Superior temporal gyrus (tissue), 1 donor: ENCODE measurements around the gene TNPO3.
"Not testable (repeated sequence)": the region's sequence is repeated elsewhere in the genome, so short reads cannot be mapped to it uniquely, and the experiment has no call there.

Experiments used
- DNase-seq: peaks from one replicate; pipeline ENCODE4 v3.0.0-alpha.2; 2016; ENCODE audit errors: extremely low spot score

TNPO3 gene

DNA sequence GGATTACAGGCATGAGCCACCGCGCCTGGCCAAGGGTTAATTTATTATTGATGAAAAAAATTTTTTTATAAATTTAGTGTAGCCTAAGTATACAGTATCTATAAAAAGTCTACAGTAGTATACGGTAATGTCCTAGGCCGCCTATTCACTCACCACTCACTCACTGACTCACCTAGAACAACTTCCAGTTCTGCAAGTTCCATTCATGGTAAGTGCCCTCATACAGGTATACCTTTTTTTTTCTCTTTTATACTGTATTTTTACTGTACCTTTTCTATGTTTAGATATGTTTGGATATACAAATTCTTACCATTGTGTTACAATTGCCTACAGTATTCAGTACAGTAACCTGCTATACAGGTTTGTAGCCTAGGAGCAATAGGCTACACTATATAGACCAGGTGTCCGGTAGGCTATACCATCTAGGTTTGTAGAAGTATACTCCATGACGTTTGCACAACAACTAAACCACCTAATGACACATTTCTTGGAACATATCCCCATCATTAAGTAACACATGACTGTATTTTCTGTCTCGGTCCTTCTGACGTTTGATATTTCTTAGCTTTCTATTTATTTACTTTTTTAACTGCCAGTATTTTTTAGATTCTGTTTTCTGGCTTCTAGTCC lies 93.8 kb downstream of the TNPO3 start:
- DNase-seq = no peak

DNA sequence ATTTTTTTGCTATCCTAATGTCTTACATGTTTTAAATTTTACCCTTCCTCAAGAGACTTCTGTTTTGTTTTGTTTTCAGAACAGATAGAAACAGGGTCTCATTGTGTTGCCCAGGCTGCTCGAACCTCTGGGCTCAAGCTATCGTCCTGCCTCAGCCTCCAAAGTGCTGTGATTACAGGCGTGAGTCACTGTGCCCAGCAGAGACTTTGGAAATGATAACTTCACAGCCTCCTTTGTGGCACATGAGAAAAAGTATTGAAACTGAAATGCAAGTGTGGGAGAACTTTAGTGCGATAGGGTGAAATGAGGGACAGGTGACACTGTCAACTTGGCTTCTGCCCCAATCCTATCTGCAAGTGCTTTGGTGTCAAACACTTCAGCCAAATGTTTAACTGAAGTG lies 95.6 kb downstream of the TNPO3 start:
- DNase-seq = no peak

DNA sequence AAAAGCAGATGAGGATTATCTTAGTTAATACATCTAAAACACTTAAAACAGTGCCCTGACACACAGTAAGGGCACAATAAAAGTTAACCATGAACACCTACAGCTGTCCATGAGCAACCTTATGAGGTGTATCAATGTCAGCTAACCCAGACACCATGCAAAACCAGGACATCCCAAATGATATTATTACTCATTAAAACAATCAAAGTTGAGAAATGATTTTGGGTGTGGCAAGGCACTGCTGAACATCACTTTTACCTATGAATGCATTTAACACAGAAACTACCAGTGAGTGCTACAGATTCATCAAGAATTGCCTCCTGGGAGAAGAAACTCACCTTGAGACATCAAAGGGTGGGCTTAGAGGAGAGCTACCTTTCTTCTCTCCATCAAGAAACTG lies 98.9 kb downstream of the TNPO3 start:
- DNase-seq = no peak

DNA sequence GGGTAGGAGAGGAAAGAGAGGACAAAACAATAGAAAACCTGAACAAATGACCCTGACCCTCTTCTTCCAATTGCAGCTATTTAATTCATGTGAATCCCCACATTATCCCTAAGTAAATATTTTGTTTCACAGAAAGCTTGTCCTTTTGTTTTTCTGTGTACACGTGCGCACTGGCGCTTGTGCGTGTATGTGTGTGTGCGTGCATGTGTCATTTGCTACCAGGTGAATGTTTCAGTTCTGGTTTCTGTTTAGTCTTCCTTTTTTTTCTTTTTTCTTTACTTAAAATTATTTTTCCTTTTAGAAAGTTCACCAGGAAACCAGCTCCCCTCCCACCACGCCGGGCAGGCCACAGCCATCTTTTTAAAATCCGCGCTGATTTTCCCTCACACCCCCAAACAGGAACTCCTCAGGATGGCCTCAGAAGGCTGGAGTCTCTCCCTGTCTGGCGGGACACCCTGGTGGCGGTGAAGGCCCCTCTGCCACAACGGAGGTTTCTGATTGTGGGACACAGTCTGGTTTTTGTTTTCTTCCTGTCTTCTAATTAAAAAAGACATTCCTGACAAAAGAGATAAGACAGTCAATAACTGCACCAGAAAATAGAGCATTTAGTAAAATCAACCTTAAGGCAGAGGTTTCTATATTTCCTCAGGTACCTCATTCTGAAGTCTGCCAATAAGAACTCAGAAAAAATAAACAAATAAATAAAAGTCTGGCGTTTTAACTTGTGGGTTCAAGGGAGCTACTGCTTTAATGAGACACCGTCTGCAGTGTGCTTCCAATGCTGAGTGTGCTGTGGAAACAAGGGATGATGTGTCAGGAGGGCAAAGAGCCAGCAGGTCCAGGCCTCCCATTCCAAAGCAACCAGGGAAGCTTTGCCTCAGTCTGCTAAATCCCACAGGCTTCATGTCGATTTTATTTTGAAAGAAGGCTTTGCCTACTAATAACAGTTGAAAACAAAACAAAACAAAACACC lies 99.8 kb downstream of the TNPO3 start:
- DNase-seq = no peak

DNA sequence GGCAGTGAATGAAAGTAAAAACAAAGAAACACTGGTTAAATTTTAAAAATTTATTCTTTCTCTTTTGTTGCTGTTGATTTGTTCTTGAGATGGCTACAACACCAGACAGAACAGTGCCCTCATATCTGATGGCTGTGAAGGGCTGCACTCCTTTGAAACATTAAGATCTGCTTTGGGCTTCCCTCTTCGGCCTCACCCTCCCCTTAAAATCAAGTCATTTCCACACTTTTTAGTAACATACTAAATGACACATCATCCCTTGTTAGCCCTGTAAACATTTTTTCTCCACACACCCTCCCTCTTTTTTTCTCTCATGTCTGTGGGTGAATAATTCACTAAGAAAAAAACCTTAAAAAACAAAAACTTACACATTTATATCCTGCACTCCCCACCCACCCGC lies 100.8 kb downstream of the TNPO3 start:
- no peak for DNase-seq

DNA sequence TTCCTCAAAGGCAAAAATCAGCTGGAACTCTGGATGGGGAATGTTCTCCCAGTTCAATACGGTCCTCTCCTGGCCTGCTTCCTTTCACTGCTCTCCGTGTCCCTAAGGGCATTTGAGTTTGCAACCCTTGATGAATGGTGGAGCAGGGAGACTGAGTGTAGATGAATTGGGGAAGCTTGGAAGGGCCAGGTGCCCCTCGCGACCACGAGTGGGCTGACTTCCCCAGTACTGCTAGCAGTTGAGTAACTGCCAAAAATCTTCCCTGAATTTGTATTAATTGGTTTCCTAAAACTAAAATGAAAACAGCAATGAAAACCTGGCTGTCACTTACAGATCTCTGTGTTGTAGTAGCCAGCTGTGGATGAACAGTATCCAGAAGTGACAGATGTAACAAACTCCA lies 103.6 kb downstream of the TNPO3 start:
- no peak for DNase-seq

DNA sequence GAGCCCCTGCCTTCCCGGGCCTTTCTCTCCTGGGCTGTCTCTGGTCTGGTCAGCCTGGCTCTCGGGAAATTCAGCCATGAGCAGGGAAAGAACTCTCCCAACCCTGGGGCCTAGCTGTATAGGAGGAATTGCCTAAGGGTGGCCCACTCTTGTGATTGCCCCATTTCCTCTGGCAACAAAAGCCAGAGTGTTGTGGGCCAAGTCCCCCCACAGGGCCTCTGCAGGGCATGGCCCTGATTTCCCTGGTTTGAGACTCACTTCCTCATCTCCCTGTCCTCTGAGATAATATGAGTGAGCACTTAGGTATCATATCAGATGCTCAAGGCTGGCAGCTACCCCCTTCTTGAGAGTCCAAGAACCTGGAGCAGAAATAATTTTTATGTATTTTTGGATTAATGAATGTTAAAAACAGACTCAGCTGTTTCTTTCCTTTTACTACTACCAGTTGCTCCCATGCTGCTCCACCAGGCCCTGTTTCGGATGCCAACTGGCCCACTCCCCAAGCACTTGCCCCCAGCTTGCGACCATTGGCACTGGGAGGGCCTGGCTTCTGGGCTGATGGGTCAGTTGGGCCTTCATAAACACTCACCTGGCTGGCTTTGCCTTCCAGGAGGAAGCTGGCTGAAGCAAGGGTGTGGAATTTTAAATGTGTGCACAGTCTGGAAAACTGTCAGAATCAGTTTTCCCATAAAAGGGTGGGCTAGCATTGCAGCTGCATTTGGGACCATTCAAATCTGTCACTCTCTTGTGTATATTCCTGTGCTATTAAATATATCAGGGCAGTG lies 105.7 kb downstream of the TNPO3 start:
- no peak for DNase-seq

DNA sequence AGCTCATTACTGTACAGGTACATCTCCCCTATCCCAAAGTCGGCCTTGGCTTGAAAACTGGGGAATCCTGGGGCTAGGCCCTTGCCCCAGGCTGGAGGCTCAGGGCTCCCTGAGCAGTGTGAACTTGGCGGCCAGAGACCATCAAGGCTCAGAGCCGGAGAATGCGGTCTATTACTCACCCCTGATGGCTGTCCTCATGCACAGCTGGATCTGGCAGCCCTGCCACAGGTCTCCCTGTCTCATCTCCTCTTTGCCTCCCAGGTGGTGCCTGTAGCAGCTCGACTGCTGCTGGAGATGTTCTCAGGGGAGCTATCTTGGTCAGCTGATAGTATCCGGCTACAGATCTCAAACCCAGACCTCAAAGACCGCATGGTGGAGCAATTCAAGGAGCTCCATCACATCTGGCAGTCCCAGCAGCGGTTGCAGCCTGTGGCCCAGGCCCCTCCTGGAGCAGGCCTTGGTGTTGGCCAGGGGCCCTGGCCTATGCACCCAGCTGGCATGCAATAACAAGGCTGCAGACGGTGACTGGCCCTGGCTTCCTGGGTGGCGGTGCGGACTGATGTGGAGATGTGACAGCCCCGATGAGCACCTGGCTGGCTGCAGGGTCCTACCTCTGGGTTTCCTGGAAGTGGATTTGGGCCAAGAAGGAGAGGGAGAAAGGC lies 106.5 kb downstream of the TNPO3 start:
- DNase-seq = no peak

DNA sequence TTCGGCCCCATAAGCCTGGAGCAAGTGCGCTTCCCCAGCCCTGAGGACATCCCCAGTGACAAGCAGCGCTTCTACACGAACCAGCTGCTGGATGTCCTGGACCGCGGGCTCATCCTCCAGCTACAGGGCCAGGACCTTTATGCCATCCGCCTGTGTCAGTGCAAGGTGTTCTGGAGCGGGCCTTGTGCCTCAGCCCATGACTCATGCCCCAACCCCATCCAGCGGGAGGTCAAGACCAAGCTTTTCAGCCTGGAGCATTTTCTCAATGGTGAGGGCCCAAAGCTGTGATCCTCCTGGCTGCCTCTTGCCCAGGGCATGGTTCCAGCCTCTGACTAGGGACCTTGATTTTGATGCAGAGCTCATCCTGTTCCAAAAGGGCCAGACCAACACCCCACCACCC lies 107.1 kb downstream of the TNPO3 start:
- DNase-seq = no peak

DNA sequence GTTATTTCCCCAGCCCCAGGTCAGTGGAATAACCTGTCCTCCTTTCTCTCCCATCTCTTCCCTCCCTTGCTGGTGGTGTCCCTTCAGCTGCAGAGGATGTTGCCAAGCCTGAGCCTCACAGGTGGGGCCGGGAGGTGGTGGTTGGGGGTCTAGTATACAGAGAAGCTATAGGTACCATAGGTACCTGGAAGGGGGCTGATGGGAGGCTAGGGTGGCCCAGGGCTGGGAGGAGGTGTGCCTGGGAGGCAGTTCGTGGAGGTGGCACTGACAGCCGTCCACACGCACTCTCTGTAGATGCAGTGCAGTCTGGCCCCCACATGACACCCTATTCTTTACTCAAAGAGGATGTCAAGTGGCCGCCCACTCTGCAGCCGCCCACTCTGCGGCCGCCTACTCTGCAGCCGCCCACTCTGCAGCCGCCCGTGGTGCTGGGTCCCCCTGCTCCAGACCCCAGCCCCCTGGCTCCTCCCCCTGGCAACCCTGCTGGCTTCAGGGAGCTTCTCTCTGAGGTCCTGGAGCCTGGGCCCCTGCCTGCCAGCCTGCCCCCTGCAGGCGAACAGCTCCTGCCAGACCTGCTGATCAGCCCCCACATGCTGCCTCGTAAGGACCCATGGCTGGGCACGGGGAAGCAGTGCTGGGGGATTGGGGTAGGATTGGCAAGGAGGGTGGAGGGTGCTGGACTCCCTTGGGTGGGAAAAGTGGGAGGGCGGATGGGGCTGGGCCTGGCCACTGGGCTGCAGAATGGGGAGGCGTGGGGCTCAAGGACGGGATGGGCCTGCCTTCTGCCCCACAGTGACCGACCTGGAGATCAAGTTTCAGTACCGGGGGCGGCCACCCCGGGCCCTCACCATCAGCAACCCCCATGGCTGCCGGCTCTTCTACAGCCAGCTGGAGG lies 107.7 kb downstream of the TNPO3 start:
- DNase-seq = no peak

DNA sequence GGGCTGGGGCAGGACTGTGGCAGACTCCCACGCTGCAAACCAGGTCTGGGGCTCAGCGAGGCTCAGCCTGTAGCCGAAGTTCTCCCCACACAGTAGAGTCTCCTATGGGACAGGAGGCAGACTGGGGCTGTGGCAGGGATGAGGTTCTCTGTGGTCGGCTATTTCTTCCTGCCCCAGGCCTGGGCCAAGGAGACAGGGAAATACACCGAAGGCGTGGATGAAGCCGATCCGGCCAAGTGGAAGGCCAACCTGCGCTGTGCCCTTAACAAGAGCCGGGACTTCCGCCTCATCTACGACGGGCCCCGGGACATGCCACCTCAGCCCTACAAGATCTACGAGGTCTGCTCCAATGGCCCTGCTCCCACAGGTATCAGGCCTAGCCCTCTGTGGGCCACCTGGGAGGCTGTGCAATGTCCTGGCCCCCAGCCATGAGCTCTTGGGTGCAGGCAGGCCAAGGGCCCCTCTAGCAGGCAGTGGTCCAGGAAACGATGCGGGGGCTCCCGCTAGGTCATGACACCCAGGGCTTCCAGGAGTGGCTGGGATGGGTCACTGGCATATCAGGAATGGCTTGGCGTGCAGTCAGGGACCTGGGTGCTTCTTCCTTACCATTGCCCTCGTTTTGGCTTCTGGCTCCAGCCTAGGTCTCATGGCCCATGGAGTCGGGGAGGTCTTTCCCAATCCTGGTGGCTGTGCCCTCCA lies 109.1 kb downstream of the TNPO3 start:
- DNase-seq = no peak

DNA sequence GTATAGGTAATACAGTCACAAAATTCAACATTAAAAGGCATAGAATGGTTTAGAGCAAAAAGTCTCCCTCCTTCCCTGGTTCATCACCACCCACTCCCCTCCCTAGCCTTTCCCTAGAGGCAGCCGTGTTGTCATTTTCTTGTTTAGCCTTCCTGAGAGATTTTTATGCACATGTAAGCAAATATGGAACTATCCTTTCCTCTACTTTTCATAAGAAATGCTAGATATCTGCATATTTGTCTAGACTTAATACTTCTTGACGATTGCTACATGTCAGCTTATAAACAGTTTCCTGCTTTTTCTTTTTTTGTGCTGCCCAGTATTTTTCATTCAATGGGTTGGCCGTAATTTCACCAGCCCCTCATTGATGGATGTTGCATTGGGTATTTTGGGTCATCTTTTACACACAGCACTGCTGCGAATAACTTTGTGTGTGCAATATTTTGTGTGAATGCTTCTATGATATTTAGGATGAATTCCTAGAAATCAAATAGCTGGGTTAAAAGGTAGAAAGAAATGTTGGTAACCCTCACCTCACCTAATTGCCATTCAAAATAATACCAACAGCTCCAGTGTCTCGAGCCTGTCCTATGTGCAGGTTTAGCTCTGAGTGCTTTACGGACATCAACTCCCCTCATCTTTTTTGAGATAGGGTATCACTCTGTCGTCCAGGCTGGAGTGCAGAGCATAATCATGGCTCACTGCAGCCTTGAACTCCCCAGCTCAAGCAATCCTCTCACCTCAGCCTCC lies 110.2 kb downstream of the TNPO3 start:
- no peak for DNase-seq

DNA sequence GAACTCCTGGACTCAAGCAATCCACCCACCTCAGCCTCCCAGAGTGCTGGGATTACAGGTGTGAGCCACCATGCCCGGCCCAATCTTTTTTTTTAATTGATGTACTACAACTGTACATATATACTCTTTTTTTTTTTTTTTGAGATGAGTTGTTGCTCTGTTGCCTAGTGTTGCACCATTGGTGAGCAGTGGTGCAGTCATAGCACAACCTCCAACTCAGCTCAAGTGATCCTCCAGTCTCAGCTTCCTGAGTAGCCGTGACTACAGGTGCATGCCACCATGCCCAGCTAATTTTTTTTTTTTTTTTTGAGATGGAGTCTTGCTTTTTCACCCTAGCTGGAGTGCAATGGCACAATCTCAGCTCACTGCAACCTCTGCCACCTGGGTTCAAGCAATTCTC lies 111.7 kb downstream of the TNPO3 start:
- DNase-seq = not testable (repeated sequence)

DNA sequence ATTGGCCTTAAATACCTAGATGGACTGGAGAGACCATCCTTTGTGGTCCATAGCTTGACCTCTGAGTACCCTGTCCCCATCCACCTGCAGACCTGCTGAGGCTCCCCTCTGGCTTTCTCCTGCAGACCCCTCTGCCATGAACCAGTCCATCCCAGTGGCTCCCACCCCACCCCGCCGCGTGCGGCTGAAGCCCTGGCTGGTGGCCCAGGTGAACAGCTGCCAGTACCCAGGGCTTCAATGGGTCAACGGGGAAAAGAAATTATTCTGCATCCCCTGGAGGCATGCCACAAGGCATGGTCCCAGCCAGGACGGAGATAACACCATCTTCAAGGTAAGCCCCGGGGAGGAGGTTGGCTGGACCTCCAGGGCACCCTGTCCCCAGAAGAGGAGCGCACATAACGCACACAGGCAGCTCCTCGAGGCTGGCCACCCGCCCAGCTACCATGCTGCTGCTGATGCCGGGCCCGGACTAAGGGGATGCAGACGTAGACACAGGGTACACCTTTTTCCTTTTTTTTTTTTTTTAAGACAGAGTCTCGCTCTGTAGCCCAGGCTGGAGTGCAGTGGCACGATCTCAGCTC lies 112.9 kb downstream of the TNPO3 start:
- no peak for DNase-seq

DNA sequence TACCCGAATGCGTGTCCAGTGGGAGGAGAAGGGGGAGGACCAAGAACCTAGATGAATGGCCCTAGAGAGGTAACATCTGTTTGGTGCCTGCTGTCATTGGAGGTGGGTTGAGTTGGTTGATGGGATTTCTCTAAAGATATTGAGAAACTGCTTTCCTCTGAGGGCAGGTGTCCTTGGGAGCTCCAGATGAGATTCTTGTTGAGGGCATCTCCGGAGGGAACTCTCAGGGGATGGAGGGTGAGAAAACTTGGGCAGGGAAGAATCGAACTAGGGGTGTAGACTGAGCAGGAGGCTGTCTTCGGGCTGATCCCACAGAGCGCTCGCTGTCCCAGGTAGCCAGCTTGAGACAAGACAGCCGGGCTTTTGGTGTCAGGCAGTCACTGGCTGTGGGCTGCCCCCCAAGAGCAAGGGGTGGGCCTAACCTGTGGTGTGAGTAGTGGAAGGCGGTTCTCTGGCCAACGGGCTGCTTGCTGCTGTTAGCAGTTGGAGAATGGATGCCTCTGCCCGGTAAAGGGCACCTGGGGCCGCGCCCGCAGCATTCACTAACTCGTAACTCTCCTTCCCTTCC lies 113.5 kb downstream of the TNPO3 start:
- no peak for DNase-seq

DNA sequence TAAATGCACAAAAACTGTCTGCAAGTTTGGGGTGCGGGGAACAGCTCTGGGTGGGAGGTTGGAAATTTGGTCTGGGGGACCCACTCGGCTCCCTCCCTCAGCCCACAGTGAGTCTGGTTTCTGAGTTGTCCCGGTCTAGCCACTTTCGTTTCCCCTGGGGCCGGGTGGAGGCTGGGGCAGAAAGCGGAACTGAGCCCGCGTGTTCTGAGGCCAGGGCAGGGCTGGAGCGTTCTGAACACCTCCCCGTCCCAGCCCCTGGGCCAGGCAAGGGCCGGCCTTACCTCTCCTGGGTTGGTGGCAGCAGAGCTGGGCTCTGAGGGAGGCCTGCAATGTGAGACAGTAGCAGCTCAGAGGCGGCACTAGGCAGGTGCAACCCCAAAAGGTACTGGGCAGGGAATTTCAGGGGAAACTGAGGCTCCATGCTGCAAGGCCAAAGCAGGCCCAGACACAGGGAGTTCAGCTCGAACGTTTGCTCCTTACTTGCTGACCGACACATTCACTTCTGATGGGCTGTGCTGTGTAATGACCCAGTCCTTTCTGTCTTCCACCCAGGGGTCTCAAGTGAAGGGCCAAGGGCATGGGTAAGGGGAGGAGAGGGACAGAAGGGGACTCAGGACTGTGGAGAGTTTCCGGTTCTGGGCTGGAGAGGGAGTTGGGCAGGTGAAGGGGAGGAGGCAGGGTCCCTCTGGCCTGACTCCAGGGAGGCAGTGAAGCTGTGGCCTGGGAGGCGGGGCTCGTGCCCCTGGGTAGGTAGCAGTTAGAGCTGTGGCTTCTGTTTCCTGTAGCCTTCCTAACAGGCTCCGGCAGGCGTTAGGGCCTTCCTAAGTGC lies 114.2 kb downstream of the TNPO3 start:
- no peak for DNase-seq

DNA sequence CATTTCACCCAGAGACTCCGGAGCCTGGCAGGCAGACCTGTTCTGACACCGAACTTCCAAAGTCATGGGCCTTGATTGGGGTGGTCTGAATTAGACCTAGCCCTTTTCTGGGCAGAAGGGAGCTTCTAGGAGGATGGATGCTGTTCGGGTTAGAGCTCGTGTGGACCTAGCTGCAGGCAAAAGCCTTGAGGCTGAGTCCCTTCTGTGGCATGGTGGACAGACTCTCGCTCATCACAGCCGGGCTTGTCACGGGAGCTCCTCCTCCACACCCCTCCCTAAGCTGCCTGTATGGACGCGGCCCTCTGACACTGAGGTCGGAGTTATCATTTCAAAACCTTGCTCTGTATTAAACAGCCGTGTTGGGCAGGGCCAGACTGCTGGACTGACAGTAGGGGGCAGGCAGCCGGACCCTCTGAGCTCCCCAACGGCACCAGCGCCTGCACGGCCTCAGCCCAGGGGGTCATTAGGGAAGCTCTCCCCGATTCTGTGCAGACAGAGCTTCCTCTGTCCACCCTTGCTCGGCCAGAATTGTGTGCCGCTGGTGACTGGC lies 115.0 kb downstream of the TNPO3 start:
- no peak for DNase-seq
